COLO668 (cell line): Measurements from ENCODE around the gene CAMK2D.

ENCODE experiments used
- DNase-seq: peaks from one replicate; lab custom pipeline; 2025; ENCODE audit not compliant: unreplicated experiment; lab: John Stamatoyannopoulos, UW

The CAMK2D gene

DNA sequence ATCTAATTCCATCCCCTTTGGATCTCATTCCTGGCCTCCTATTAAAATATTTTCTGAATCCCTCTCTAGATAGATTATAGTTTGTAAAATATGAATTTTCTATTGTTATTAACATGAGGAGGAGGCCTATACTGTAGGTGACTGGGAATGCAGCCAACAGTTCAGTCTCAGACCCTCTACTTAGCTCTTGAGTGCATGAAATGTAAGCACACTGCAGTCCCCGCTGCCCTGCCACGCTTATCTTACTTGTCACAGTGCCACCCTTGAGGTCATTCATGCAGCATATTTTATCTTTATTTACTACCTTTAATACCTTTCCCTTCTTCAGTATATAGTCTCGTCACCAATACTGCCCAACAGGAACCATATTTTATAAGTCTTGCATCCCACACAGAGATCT, 151.0 kb downstream of the CAMK2D start:
- DNase-seq = no peak

DNA sequence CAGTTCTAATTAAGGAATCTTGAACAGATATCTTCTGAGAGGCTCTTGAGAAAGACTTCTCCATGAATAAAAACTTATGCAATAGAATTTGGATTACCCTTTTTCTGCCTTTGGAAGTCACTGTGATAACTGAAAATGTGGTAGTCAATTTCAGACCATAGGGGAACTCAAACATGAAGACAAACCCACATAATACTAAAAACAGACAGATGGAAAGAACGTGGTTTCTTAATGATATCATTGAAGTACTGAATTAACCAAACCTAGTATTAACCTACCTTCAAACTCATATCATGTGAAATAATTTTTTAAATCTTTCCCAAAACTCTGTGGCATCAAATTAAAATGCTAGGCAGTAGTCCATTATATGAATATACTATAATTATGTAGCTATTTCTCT, 153.5 kb downstream of the CAMK2D start:
- no peak for DNase-seq

DNA sequence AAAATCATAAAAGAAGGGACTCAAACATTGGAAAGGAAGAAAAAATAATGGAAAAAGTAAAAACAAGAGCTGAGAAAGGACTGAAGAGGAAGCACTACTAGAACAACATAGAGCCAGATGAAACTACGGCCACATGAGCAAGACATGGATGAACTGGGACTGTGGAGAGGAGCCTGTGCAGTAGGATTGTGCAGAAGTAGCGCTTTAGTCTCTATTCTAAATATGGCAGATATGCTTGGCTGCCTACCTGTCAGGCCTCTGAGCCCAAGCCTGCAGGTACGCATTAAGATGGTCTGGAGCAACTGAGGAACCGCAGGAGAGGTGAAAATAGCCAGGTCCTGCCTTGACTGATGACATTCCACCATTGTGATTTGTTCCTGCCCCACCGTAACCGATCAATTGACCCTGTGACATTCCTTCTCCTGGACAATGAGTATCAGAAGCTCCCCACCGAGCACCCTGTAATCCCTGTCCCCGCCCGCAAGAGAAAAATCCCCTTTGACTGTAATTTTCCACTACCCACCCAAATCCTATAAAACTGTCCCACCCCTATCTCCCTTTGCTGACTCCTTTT, 154.3 kb downstream of the CAMK2D start:
- DNase-seq = no peak

DNA sequence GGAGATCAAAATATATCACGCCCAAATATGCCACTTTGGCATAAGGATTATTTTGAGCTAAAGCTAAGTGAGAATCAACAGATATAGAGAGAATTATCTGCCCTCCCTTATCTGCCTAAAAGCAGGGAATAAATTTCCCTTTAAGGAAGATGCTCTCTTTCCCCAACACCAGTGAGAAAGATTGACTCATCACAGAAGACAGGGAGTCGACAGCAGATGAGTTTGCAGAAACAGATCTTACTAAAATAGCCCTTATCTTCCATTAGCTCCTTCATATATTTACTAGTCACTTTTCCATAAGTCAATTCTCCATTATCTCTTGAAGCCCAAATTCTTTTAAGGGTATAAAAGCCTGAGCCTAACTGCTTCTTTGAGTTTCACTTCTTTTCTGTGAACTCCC, 156.6 kb downstream of the CAMK2D start:
- DNase-seq = no peak

DNA sequence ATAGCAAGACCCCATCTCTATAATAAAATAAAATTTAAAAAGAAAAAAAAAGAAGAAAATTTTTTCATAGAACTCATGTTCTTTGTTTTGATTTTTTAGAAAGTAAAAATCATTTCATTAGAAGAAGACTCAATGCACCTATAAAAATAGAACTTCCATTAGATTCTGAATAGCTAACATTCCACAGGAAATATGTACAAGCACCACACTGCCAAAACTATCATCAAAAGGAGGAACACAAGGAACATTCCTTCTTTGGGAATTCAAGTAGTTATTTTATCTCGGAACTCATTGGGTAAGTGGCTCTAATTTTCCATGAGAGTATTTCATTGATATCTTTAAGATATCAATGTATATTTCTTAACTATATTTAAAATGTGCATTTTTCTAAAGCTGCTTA, 157.6 kb downstream of the CAMK2D start:
- no peak for DNase-seq

DNA sequence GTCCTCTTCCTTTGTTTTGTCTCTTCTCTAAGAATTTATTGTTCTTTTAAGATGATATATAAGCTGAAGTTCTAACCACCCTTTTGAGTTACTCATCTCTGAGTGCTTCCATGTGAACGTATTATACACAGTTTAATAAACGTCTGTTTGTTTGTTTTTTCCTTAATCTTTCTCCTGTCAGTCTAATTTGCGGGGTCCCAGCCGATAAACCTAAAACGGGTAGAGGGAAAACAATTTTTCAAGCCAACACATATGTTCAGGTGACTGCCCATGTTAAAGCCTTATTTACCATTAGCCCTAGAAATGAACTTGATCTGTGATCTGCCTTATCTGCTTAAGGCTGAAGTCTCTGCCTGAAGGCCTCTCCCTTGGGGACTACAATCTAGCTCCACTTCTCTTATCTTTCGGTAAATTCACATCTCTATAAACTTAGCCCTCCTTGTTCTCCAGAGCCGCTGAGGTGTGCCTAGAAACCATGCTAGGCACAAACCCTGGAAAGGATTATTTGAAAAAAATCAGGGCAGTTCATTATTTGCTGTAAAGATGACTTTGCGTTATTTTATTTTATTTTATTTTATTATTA, 158.8 kb downstream of the CAMK2D start:
- DNase-seq = no peak

DNA sequence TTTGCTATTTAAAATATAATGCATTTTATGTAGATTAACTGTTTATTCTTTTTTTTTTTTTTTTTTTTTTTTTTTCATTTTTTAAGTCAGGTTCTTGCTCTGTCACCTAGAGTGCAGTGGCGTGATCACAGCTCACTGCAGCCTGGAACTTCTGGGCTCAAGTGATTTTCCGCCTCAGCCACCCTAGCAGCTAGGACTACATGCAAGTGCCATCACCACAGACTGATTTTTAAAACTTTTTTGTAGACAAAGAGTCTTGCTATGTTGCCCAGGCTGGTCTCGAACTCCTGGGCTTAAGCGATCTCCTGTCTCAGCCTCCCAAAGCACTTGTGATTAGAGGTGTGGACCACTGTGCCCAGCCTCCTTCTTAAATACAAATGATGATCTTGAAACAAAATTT, 159.9 kb downstream of the CAMK2D start:
- no peak for DNase-seq

DNA sequence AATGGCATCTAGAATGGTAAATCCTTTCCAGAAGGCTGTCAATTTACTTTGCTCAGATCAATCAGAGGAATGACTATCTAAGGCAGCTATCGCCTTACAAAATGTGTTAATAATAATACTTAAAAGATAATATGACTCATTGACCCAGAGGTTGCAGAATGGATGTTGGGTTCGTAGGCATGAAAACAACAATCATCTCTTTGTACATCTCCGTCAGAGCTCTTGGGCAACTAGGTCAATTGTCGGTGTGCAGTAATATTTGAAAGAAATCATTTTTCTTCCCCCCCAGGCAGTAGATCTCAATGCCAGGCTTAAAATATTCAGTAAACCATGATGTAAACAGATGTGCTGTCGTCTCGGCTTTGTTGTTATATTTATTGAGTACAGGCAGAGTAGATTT, 165.1 kb downstream of the CAMK2D start:
- no peak for DNase-seq

DNA sequence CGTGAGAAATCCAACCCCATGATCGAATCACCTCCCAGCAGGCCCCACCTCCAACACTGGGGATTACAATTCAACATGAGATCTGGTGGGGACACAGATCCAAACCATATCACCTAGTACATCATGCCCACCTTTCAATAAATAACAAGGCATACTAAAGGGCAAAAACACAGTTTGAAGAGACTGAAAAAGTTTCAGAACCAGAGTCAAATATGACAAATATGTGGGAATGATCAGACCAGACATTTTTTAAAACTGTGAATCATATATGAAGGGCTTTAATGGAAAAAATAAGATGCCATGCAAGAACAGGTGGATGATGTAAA, 167.3 kb downstream of the CAMK2D start:
- DNase-seq = no peak

DNA sequence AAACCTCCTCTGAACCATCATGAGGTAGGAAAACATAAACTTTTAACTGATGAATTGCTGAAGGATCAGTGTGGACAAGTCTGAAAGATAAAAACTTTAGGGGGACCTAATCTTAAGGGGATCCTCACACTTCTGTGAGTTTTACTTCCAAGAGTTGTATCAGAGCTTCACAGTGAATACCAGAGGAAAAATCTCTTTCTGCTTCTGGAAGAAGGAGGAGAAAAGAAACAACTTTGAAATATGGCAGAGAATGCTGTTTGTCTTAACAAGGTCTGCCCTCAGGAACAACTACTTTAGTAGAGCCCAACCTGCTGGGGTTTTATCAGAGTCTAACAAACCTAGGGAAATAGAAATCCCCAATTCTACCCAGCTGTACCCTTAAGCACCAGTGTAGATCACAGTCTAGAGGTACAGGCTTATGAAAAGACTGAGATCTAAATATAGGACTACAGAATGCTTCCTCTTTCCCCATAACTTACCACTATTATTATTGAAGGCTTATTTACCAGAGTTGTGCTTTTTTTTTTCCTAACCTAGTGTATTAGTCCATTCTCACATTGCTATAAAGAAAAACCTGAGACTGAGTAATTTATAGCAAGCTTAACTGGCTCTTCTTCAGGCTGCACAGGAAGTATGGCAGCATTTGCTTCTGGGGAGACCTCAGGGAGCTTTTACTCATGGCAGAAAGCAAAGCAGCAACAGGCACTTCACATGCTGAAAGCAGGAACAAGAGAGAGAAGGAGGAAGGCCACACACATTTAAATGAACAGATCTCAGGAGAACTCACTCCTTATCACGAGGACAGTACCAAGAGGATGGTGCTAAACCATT, 167.9 kb downstream of the CAMK2D start:
- no peak for DNase-seq

DNA sequence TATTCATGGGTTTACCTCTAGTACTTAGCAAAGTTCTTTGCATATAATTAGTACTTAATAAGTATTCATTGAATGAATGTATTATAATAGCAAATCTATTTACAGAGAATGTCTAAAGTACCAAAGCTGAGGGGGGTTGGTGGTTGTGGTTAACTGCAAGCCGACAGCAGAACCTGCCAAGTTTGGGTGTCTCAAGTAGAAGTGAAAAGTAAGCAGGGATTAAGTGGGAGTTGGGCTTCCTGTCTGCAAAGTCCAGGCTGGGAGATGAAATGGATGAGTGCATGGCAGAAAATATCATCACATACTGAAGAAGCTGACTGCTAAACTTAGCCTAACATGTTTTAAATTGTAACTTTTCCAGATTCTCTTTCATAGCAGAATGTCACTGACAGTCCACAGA, 169.6 kb downstream of the CAMK2D start:
- DNase-seq = no peak

DNA sequence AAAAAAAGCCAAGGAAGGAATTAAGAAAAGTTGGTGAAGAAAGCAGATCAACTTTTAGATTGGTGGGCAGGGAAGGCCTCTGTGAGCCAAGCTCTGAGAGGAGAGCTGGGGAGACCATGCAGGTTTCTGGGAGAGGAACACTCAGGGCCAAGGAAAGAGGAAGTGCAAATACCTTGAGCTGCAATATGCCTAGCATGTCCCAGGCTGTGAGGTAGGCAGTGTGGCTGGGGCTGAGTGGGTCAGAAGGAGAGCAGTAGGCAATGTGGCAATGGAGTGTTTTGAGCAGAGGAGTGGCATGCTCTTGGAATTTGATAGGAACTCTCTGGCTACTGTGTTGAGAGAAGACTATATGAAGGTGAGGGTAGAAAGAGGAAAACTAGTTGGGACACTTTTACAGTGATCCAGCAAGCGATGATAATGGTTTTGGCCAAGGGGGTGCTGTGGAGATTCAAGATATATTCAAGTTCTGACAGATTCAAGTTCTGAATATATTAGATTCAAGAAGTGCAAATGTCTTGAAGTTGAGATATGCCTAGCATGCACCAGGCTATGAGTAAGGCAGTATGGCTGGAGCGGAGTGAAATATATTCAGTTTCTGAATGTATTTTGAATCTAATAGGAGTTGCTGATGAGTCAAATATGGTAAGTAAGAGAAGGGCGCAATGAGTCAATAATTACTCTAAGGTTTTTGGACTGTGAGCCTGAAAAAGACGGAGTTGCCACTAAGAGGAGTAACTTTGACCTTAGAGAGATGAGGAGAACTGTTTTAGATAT, 172.5 kb downstream of the CAMK2D start:
- no peak for DNase-seq

DNA sequence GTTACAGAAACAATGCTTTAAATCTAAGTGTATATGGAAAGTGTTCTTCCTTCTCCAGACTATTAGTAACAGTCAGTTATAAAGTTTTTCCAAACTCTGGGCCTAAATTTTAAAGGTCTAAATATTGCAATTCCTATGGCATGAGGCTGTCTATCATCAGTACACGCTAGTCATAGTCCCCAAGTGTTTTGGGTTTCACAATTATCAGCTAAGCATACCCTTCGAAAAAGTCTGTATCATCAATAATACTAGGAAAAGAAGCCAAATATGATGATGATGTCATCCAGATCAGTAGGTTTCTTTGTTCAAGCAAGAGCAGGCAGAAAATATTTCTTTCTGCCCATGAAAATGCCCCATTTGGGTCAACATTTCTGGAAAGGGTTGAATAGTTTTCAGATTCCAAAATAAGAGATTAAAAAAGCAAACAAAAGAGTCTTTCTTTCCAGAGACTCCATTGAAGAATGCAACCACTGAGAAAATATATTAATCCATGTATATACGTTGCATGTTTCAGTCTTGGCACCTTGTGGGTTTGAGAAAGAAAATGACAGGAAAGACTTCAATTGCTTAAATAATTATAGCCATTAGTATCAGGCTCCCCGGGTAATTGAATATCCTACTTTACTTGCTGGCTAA, 173.8 kb downstream of the CAMK2D start:
- DNase-seq = no peak

DNA sequence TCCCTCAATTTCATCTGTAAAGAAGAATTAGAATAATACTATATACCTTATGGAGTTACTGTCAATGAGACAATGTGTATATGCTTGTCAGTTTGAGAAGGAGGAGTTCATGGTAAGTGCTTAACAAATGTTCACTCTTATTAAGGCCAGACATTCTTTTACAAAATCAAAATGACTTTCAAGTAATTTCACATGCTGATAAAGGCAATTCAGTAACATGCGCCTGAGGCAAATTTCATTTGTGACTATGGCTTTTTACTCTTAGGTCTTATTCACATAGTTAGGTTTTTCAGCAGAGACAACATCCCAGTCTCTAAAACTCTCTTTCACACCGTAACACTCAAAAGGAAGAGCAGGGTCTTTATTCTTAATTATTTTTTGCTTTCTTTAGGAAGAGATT, 174.4 kb downstream of the CAMK2D start:
- no peak for DNase-seq

DNA sequence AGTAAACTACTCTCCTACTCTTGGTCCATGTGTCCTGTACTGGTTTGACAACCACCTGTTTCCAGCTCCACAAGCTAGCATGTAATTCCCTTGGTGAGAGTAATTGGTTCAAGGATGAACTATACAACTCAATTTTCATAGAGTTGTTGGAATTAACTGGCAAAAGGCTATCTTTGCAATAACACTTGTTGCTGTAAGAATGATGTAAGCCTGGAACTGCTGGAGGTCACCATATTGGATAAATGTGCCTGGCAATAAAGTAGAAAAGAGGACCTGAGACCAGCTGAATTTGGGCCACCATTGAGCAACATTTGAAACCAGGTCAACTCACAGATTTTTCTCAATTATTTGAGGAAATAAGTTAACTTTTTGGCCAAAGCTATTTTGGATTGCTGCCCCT, 175.5 kb downstream of the CAMK2D start:
- DNase-seq = no peak

DNA sequence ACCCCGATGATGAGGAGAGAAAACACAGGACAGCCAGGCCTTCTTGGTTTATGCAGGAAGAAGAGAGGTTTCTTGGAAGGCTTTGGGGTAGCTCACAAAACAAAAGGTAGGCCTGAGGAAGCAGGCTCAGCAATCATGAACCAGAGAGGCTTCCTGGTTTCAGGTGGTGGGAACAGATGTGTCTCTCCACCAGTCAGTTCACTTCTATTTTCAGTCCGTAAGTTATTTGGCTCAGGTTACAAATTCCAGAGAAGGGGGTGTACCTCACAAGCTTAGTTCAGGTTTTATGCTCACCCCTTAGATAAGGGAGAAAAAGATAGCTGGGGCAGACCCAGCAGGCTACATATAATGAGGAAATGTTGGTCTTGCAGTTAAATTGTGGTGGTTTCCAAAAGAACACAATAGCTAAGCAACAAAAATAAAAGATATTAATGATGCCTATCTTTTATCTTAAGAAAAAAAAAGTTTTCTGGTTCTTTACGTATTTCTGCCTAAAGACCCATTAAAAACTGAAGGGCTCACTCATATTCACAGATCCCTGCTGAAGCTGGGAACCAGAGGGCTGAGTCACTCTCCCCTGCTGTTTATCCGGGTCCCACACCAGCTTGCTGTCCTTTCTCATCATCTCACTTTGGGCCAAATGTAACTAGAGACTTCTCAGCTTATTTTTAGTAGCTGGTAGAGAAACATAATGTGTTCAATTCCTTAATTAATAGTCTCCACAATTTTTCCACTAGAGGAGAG, 177.0 kb downstream of the CAMK2D start:
- DNase-seq = peak; percentile 8

DNA sequence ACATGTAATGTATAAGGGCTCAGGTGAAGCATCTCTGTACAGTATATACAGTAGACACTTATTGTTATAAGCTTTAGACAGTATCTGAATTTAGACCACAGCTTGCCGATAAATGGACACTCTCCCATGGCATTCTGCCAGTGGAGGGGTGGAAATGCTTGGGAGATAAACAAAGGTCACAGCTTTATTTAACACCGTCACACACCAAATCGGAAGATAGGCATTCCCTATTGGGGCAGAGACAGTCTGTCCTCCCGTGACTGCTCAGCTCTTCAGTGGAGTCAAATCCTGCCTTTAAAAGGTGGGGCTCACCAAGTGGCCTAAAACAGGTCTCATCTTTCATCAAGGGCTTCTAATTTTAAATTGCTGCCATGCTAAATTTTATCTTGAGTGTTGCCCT, 178.8 kb downstream of the CAMK2D start:
- DNase-seq = no peak

DNA sequence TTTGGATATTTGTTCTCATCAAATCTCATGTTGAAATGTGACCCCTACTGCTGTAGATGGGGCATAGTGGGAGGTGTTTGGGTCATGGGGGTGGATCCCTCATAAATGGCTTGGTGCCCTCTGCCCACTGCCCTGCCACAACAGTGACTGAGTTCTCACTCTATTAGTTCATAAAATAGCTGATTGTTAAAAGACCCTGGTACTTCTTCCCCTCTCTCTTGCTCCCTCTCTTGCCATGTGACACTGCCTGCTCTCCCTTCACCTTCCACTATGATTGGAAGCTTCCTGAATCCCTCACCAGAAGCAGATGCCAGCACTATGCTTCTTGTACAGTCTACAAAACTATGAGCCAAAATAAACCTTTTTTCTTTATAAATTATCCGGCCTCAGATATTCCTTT, 182.2 kb downstream of the CAMK2D start:
- no peak for DNase-seq

DNA sequence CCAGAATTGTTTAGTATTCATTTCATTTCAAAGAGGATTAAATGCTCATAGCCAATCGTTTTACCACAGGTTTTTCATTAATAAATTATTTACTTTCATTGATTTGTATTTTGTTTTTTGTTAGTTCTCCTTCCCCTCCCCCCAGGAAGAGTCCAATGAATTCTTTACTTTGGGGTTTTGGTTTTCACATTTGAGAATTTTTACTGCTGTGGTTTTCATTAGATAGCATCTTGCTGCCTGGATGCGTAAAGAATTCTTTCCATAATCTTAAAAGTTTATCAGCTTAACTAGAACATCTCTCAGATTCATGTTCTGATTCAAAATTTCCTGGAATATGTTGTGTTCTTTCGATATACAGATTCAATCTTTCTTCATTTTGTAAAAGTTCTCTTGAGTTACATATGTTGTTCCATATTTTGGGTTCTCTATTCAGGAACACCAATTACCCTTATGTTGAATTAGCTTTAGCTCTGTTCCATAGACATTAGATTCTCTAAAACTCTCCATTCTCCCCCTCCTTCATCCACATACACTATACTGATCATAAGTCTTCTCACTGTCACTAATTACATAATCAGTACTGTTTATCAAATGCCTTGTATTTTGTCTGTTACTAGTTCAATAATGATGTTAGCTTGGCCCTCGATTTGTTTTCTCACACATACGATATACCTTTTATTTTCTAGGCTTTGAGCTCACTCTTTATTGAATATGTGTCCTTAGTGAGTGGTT, 184.4 kb downstream of the CAMK2D start:
- DNase-seq = no peak

DNA sequence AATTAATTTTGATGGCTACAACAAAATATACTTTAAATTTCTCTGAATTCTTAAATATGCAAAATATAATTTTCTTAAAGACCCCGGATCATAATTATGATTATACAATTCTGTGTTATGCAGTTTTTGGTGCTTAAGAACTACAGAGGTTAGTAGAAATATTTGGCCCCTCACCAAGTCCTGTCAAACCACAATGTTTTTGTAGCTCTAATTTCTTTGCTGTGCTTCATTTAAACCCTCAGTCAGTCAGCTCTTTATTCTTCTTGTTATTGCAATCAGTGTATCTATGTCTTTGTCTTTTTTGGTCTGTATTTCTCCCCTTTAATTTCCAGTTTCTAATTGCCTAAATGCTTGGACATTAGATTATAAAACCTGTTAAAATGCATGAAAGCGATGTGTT, 186.1 kb downstream of the CAMK2D start:
- DNase-seq = no peak
